ENCODE results near the gene ENGASE.
"Not testable (repeated sequence)": the region's sequence is repeated elsewhere in the genome, so short reads cannot be mapped to it uniquely, and the experiment has no call there.

The ENGASE gene

DNA sequence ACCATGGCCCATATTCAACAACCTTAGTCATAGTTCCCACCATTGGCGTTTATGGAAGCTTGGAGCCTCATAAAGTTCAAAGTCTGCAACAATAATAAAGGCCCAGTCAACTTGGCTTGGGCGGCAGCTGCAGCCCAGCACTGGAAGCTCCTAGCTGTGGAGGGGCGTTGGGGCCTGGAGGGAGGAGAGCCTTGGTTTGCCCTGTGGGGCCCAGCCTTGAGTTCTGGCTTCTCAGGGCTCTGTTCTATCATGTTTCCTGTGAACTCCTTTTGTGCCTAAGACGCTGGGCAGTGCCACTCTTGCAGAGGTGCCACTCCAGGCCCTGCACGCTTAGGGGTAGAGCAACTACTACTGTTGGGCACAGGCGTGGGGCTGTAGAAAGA lies 927 bp upstream of the ENGASE start:
- H3K9me3 ChIP-seq (ENCODE audit: insufficient read depth, low read depth, low read length), result no peaks in the 10 kb centered on the region
- H2BK5ac ChIP-seq (ENCODE audit: low read depth, low read length, poor library complexity), result no peak overlapping the region
- H2AFZ ChIP-seq (ENCODE audit: insufficient read depth, low read length, poor library complexity), result no peak overlapping the region
- no peak overlapping the region for H4K8ac ChIP-seq (ENCODE audit: low read depth, low read length)
- no peaks in the 10 kb centered on the region for H3K27me3 ChIP-seq (ENCODE audit: insufficient read depth, low read length)
- no CpG with 5 or more reads among the region's 6 CpGs for WGBS (ENCODE audit: extremely low coverage, insufficient coverage, insufficient read length)
- H2AK5ac ChIP-seq (ENCODE audit: low read length), result no peak overlapping the region
- no peak overlapping the region for H3K4me3 ChIP-seq (ENCODE audit: low read depth, low read length)
- H2BK12ac ChIP-seq (ENCODE audit: low read length), result no peak overlapping the region
- peak overlapping the region; percentile 26 for H3K14ac ChIP-seq (ENCODE audit: low read length)
- no peak overlapping the region for H4K91ac ChIP-seq (ENCODE audit: low read depth, low read length)
- H3K9ac ChIP-seq (ENCODE audit: low read length), result no peak overlapping the region
- no peak overlapping the region for H3K18ac ChIP-seq (ENCODE audit: low read length)
- no peak overlapping the region for H3K27ac ChIP-seq (ENCODE audit: low read depth, low read length)
- no peak overlapping the region for H3K4me2 ChIP-seq (ENCODE audit: low read length)
- peak; percentile 68 to 79 for DNase-seq
- no peak overlapping the region for H3K4ac ChIP-seq (ENCODE audit: low read depth, low read length)
- peaks cover 7% of the 10 kb centered on the region for H3K79me1 ChIP-seq (ENCODE audit: low read length)
- H3K36me3 ChIP-seq (ENCODE audit: control insufficient read depth in 1 of 2, insufficient read depth in 2 of 2, low read length in 2 of 2), result no peaks in the 10 kb centered on the region
- H4K12ac ChIP-seq (ENCODE audit: low read depth, low read length), result no peak overlapping the region
- peaks cover 4 to 5% of the 10 kb centered on the region in 2 experiments for H3K4me1 ChIP-seq (ENCODE audit: control insufficient read depth in 1 of 2, insufficient read depth in 2 of 2, low read length in 2 of 2)
- H2BK120ac ChIP-seq (ENCODE audit: insufficient read depth, low read length, poor library complexity), result no peak overlapping the region
- no peak overlapping the region for H3K23ac ChIP-seq (ENCODE audit: low read length)
- no peaks in the 10 kb centered on the region for H3K79me2 ChIP-seq (ENCODE audit: control insufficient read depth, insufficient read depth, low read length, poor library complexity)

DNA sequence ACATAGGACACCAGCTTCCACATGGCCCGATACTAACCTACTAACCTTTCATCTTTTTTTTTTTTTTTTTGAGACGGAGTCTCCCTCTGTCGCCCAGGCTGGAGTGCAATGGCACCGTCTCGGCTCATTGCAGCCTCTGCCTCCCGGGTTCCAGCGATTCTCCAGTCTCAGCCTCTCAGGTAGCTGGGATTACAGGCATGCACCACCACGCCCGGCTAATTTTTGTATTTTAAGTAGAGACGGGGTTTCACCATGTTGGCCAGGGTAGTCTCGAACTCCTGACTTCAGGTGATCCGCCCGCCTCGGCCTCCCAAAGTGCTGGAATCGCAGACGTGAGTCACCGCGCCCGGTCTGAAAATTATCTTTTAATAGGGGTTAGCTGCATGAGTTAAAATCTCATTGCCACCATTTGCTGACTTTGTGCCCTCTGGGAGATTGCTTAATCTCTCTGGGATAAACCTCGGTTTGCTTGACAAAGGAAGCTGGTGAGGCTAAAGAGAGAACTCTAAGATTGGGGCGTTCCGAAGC lies 439 bp upstream of the ENGASE start:
- DNase-seq; H3K79me2 ChIP-seq (ENCODE audit: control insufficient read depth, insufficient read depth, low read length, poor library complexity); H2AK5ac ChIP-seq (ENCODE audit: low read length); H3K79me1 ChIP-seq (ENCODE audit: low read length); H3K14ac ChIP-seq (ENCODE audit: low read length); H2AFZ ChIP-seq (ENCODE audit: insufficient read depth, low read length, poor library complexity); H3K27ac ChIP-seq (ENCODE audit: low read depth, low read length); H3K23ac ChIP-seq (ENCODE audit: low read length); H3K36me3 ChIP-seq (ENCODE audit: control insufficient read depth in 1 of 2, insufficient read depth in 2 of 2, low read length in 2 of 2); H3K18ac ChIP-seq (ENCODE audit: low read length); H3K9me3 ChIP-seq (ENCODE audit: insufficient read depth, low read depth, low read length); H3K4ac ChIP-seq (ENCODE audit: low read depth, low read length); H4K12ac ChIP-seq (ENCODE audit: low read depth, low read length); H2BK120ac ChIP-seq (ENCODE audit: insufficient read depth, low read length, poor library complexity); H3K4me1 ChIP-seq (ENCODE audit: control insufficient read depth in 1 of 2, insufficient read depth in 2 of 2, low read length in 2 of 2); H3K4me3 ChIP-seq (ENCODE audit: low read depth, low read length); H4K91ac ChIP-seq (ENCODE audit: low read depth, low read length); H2BK12ac ChIP-seq (ENCODE audit: low read length); H3K9ac ChIP-seq (ENCODE audit: low read length); H3K27me3 ChIP-seq (ENCODE audit: insufficient read depth, low read length); H2BK5ac ChIP-seq (ENCODE audit: low read depth, low read length, poor library complexity): not testable (repeated sequence)
- H3K4me2 ChIP-seq (ENCODE audit: low read length), result peak overlapping the region; percentile 73
- peak overlapping the region; percentile 17 for H4K8ac ChIP-seq (ENCODE audit: low read depth, low read length)
- WGBS (ENCODE audit: extremely low coverage, insufficient coverage, insufficient read length), result no CpG with 5 or more reads among the region's 22 CpGs

DNA sequence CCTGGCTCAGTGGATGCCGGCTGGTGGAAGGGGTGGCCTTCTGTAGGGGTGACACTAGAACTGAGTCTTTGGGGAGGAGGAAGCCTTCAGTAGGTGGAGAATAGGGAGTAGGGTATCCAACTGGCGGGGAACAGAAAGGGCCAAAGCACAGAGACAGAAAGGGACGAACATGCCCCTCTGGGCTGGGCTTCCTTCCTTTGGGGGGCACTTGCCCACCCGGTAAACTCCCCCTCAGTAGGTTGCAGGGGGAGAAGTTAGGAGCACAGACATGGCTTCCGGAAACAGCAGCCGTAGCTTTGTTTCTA lies 774 bp downstream of the ENGASE start:
- H3K36me3 ChIP-seq (ENCODE audit: control insufficient read depth in 1 of 2, insufficient read depth in 2 of 2, low read length in 2 of 2), result peaks cover 5 to 6% of the 10 kb centered on the region in 2 experiments
- no peak overlapping the region for H2BK12ac ChIP-seq (ENCODE audit: low read length)
- H3K27me3 ChIP-seq (ENCODE audit: insufficient read depth, low read length), result no peaks in the 10 kb centered on the region
- H3K4ac ChIP-seq (ENCODE audit: low read depth, low read length), result no peak overlapping the region
- no peak overlapping the region for H3K27ac ChIP-seq (ENCODE audit: low read depth, low read length)
- H2BK5ac ChIP-seq (ENCODE audit: low read depth, low read length, poor library complexity), result no peak overlapping the region
- H3K14ac ChIP-seq (ENCODE audit: low read length), result peak overlapping the region; percentile 0
- no peak overlapping the region for H2AK5ac ChIP-seq (ENCODE audit: low read length)
- H3K4me1 ChIP-seq (ENCODE audit: control insufficient read depth in 1 of 2, insufficient read depth in 2 of 2, low read length in 2 of 2), result peaks cover 4 to 5% of the 10 kb centered on the region in 2 experiments
- peak overlapping the region; percentile 76 for H3K4me2 ChIP-seq (ENCODE audit: low read length)
- no peak overlapping the region for H4K12ac ChIP-seq (ENCODE audit: low read depth, low read length)
- peak overlapping the region; percentile 90 for H3K4me3 ChIP-seq (ENCODE audit: low read depth, low read length)
- peak overlapping the region; percentile 7 for H2AFZ ChIP-seq (ENCODE audit: insufficient read depth, low read length, poor library complexity)
- H3K9ac ChIP-seq (ENCODE audit: low read length), result no peak overlapping the region
- H3K79me1 ChIP-seq (ENCODE audit: low read length), result peaks cover 7% of the 10 kb centered on the region
- peak overlapping the region; percentile 12 for H4K8ac ChIP-seq (ENCODE audit: low read depth, low read length)
- no peak overlapping the region for H3K18ac ChIP-seq (ENCODE audit: low read length)
- no CpG with 5 or more reads among the region's 6 CpGs for WGBS (ENCODE audit: extremely low coverage, insufficient coverage, insufficient read length)
- no peak overlapping the region for H2BK120ac ChIP-seq (ENCODE audit: insufficient read depth, low read length, poor library complexity)
- no peak overlapping the region for H4K91ac ChIP-seq (ENCODE audit: low read depth, low read length)
- H3K9me3 ChIP-seq (ENCODE audit: insufficient read depth, low read depth, low read length), result no peaks in the 10 kb centered on the region
- no peaks in the 10 kb centered on the region for H3K79me2 ChIP-seq (ENCODE audit: control insufficient read depth, insufficient read depth, low read length, poor library complexity)
- DNase-seq, result no peak
- no peak overlapping the region for H3K23ac ChIP-seq (ENCODE audit: low read length)

DNA sequence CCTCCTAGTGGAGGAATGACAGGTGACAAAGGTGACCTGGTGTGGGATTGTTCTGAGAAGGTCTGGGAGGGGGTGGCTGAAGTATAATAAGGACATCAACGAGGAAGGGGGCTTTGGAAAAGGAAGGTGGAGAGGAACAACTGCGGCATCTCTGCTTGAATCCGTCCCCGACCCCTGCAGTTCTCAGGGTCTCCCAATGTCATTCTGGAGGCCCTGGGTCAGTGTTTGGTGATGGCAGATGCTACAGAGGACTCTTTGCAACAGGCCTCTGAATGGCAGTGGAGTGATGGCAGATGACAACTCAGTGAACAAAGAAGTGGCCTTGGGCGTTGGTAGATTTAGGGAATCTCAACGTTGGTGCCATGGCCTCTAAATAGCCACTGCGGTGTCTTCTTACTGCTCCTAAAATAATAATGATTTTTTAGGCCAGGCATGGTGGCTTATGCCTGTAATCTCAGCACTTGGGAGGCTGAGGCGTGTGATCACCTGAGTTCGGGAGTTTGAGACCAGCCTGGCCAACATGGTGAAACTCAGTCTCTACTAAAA lies 1.3 kb downstream of the ENGASE start:
- Histone ChIP-seq H4K12ac (ENCODE audit: low read depth, low read length) (no peak overlapping the region), H2AK5ac (ENCODE audit: low read length) (no peak overlapping the region), H4K91ac (ENCODE audit: low read depth, low read length) (no peak overlapping the region), H3K4me3 (ENCODE audit: low read depth, low read length) (no peak overlapping the region), H2AFZ (ENCODE audit: insufficient read depth, low read length, poor library complexity) (no peak overlapping the region), H3K18ac (ENCODE audit: low read length) (no peak overlapping the region), H4K8ac (ENCODE audit: low read depth, low read length) (no peak overlapping the region), H2BK120ac (ENCODE audit: insufficient read depth, low read length, poor library complexity) (no peak overlapping the region), H2BK5ac (ENCODE audit: low read depth, low read length, poor library complexity) (no peak overlapping the region), H3K4me1 (ENCODE audit: control insufficient read depth in 1 of 2, insufficient read depth in 2 of 2, low read length in 2 of 2) (peaks cover 4 to 5% of the 10 kb centered on the region in 2 experiments), H3K4ac (ENCODE audit: low read depth, low read length) (no peak overlapping the region), H3K9me3 (ENCODE audit: insufficient read depth, low read depth, low read length) (no peaks in the 10 kb centered on the region), H3K23ac (ENCODE audit: low read length) (no peak overlapping the region), H3K4me2 (ENCODE audit: low read length) (no peak overlapping the region), H3K79me2 (ENCODE audit: control insufficient read depth, insufficient read depth, low read length, poor library complexity) (no peaks in the 10 kb centered on the region), H3K27ac (ENCODE audit: low read depth, low read length) (no peak overlapping the region), H3K9ac (ENCODE audit: low read length) (no peak overlapping the region), H3K27me3 (ENCODE audit: insufficient read depth, low read length) (no peaks in the 10 kb centered on the region), H2BK12ac (ENCODE audit: low read length) (no peak overlapping the region), H3K79me1 (ENCODE audit: low read length) (peaks cover 7% of the 10 kb centered on the region), H3K14ac (ENCODE audit: low read length) (no peak overlapping the region), H3K36me3 (ENCODE audit: control insufficient read depth in 1 of 2, insufficient read depth in 2 of 2, low read length in 2 of 2) (peaks cover 8 to 10% of the 10 kb centered on the region in 2 experiments)
- no peak for DNase-seq
- WGBS (ENCODE audit: extremely low coverage, insufficient coverage, insufficient read length), result no CpG with 5 or more reads among the region's 9 CpGs
